Lower leg skin (tissue), 3 donors: ENCODE data around the gene SETMAR.

Source experiments
- POLR2A ChIP-seq, 2 donors: fragments of 450-650 bp; IDR thresholded peaks; one replicate each; pipeline ENCODE4 v1.6.1; 2016 to 2017; ENCODE audit warnings: antibody characterized with exemption in 2 of 2, mild to moderate bottlenecking in 1 of 2, moderate library complexity in 1 of 2
- TF ChIP-seq, protein P1 (sequence below), 3 donors: fragments of 450-650 bp; IDR thresholded peaks; one replicate each; pipeline ENCODE4 v1.5.1; 2016; ENCODE audit warnings: antibody characterized with exemption in 3 of 3, mild to moderate bottlenecking in 3 of 3, moderate library complexity in 2 of 3

DNA sequence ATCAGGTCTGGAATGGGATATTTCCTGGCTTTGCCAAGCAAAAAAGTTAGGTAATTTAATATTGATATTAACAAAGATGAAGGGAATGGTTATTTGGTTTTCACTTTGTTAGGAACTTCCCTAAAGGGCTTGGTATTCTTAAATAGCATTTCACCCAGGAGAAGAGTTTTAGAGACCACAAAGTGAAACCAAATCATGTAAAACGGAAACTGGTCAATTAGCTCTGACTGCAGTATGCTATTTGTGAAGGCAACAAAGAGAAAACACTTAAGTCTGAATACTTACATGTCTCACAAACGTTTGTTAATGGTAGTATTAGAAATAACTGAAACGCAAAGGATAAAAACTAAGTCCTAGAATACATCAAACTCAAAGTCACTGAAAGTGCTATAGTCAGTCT lies 32.4 kb upstream of the SETMAR start:
- TF ChIP-seq, protein P1, sequence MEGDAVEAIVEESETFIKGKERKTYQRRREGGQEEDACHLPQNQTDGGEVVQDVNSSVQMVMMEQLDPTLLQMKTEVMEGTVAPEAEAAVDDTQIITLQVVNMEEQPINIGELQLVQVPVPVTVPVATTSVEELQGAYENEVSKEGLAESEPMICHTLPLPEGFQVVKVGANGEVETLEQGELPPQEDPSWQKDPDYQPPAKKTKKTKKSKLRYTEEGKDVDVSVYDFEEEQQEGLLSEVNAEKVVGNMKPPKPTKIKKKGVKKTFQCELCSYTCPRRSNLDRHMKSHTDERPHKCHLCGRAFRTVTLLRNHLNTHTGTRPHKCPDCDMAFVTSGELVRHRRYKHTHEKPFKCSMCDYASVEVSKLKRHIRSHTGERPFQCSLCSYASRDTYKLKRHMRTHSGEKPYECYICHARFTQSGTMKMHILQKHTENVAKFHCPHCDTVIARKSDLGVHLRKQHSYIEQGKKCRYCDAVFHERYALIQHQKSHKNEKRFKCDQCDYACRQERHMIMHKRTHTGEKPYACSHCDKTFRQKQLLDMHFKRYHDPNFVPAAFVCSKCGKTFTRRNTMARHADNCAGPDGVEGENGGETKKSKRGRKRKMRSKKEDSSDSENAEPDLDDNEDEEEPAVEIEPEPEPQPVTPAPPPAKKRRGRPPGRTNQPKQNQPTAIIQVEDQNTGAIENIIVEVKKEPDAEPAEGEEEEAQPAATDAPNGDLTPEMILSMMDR (IDR thresholded peaks at IDR 0.05): no peak
- no peak for TF ChIP-seq POLR2A (IDR thresholded peaks at IDR 0.05)
